Uterus (tissue), 4 donors: Measurements from ENCODE around the gene ASTN2. TPM values are rescaled to one million over a fixed set of nuclear protein-coding genes. Genes with fewer than 3 reads are reported as not detected.

Experiments used
- DNase-seq, 2 donors: peaks; one replicate each; pipeline ENCODE4 v3.0.0-alpha.2; 2019 to 2020
- H3K27ac ChIP-seq, 2 donors: fragments of 200-600 bp; sonication (generic); 1 replicate in 1 of 2; 2 replicates in 1 of 2; pipeline ENCODE4 v1.5.1; 2016 to 2018
- H3K27me3 ChIP-seq, 2 donors: fragments of 200-600 bp; sonication (generic); one replicate each; pipeline ENCODE4 v1.5.1; 2018 to 2019; ENCODE audit warnings: control low read depth in 1 of 2
- H3K36me3 ChIP-seq, 2 donors: fragments of 200-600 bp; sonication (generic); one replicate each; pipeline ENCODE4 v1.5.1; 2019; ENCODE audit warnings: control low read depth in 1 of 2
- H3K4me1 ChIP-seq, 2 donors: fragments of 200-600 bp; sonication (generic); one replicate each; pipeline ENCODE4 v1.5.1; 2018 to 2019; ENCODE audit warnings: control low read depth in 1 of 2
- H3K4me3 ChIP-seq, 2 donors: fragments of 200-600 bp; sonication (generic); 1 replicate in 1 of 2; 2 replicates in 1 of 2; pipeline ENCODE4 v1.5.1; 2018 to 2019; ENCODE audit warnings: mild to moderate bottlenecking in 1 of 2
- H3K9me3 ChIP-seq, 2 donors: fragments of 200-600 bp; sonication (generic); one replicate each; pipeline ENCODE4 v1.5.1; 2019; ENCODE audit warnings: control low read depth in 1 of 2
- POLR2A ChIP-seq, 2 donors: fragments of 450-650 bp; IDR thresholded peaks; one replicate each; pipeline ENCODE4 v1.6.1; 2016; ENCODE audit warnings: antibody characterized with exemption in 2 of 2, mild to moderate bottlenecking in 1 of 2, moderate library complexity in 1 of 2
- intact Hi-C: fragments of 100-400 bp; cut with DNase I; formaldehyde crosslinking; loops from one replicate; pipeline ENCODE4 v1.15.1; 2023; ENCODE audit warnings: low total_unique reads
- total RNA-seq, 4 donors: library from RNA; depleted of rRNA in 3 of 4; stranded (reverse); fragments of >200 nt in 3 of 4; gene quantifications; one replicate each; pipeline versions ENCODE4 v1.1.0 to v1.2.4, GENCODE V29; 2014 to 2023
- TF ChIP-seq, protein P1 (sequence below), 4 experiments: fragments of 200-600 bp in 2 of 4; fragments of 450-650 bp in 2 of 4; sonication (generic) in 2 of 4; IDR thresholded peaks; one replicate each; pipeline ENCODE4 v1.5.1; 2016 to 2019; ENCODE audit warnings: antibody characterized with exemption in 4 of 4, mild to moderate bottlenecking in 2 of 4, moderate library complexity in 1 of 4
- donor health status: DM: yes; HTN: yes; CAD: no.

Gene ASTN2
- total RNA-seq, 4 donors from 2014 or later: 1.8 to 8.6 (median 6.7) TPM

- Histone ChIP-seq H3K9me3 (no peaks in the 10 kb centered on the region), H3K27ac (no peak overlapping the region), H3K4me1 (no peaks in the 10 kb centered on the region), H3K27me3 (no peaks in the 10 kb centered on the region), H3K36me3 (no peaks in the 10 kb centered on the region), H3K4me3 (no peak overlapping the region)
- intact Hi-C loops: no loop called here
- TF ChIP-seq POLR2A (IDR thresholded peaks at IDR 0.05): no peak
- TF ChIP-seq, protein P1, sequence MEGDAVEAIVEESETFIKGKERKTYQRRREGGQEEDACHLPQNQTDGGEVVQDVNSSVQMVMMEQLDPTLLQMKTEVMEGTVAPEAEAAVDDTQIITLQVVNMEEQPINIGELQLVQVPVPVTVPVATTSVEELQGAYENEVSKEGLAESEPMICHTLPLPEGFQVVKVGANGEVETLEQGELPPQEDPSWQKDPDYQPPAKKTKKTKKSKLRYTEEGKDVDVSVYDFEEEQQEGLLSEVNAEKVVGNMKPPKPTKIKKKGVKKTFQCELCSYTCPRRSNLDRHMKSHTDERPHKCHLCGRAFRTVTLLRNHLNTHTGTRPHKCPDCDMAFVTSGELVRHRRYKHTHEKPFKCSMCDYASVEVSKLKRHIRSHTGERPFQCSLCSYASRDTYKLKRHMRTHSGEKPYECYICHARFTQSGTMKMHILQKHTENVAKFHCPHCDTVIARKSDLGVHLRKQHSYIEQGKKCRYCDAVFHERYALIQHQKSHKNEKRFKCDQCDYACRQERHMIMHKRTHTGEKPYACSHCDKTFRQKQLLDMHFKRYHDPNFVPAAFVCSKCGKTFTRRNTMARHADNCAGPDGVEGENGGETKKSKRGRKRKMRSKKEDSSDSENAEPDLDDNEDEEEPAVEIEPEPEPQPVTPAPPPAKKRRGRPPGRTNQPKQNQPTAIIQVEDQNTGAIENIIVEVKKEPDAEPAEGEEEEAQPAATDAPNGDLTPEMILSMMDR (IDR thresholded peaks at IDR 0.05): no peak
- no peak for DNase-seq
These were observed 1021.7 kb downstream of the ASTN2 start for GRCh38 chr9:116393198-116393597.

- Histone ChIP-seq H3K27me3 (no peaks in the 10 kb centered on the region), H3K27ac (no peak overlapping the region), H3K36me3 (no peaks in the 10 kb centered on the region), H3K4me1 (no peaks in the 10 kb centered on the region), H3K4me3 (no peak overlapping the region), H3K9me3 (no peaks in the 10 kb centered on the region)
- intact Hi-C loops: no loop called here
- no peak for DNase-seq
- TF ChIP-seq POLR2A (IDR thresholded peaks at IDR 0.05): no peak
- TF ChIP-seq, protein P1 (IDR thresholded peaks at IDR 0.05): no peak
These were observed 1023.5 kb downstream of the ASTN2 start for GRCh38 chr9:116391306-116391900.

GRCh38 chr9:116390303-116391228, 1024.3 kb downstream of the ASTN2 start:
- no peaks in the 10 kb centered on the region for H3K36me3 ChIP-seq
- DNase-seq: no peak
- intact Hi-C loops: no loop called here
- TF ChIP-seq, protein P1 (IDR thresholded peaks at IDR 0.05): no peak
- no peaks in the 10 kb centered on the region for H3K4me1 ChIP-seq
- H3K4me3 ChIP-seq: no peak overlapping the region
- H3K27me3 ChIP-seq: no peaks in the 10 kb centered on the region
- no peaks in the 10 kb centered on the region for H3K9me3 ChIP-seq
- H3K27ac ChIP-seq: no peak overlapping the region

DNA sequence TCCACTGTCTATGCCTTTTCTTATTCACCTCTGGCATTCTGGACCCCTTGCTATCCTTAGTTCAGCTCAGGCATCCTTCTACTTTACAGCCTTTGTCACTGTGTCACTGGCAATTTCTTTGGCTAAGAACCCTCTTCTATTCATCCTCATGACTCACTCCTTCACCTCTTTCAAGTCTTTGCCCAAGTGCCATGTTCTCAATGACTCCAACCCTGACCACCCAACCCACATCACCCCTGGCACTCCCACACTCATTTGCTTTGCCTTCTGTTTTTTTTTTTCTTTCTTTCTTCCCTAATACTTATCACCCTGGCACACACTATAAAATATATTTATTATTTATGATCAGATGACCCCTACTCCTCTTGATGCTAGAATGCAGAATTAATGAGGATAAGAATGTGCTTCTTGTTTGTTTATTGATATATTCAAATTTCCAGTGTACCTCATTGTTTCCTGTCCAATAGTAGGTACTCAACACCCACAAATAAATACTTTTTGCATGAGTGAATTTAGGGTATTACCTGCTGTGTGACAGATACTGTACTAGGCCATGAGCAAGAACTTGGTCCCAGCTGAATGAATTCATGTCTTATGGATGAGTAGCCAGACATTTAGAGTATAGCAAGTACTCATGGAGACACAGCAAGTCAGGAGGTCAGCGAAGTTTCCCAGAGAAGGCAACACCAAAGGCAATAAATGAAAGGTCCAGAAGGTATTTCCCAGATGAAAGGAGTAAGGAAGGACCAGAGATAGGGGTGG, 1025.1 kb downstream of the ASTN2 start:
- Histone ChIP-seq H3K4me1 (no peaks in the 10 kb centered on the region), H3K36me3 (no peaks in the 10 kb centered on the region), H3K4me3 (no peak overlapping the region), H3K9me3 (no peaks in the 10 kb centered on the region), H3K27me3 (no peaks in the 10 kb centered on the region), H3K27ac (no peak overlapping the region)
- TF ChIP-seq POLR2A (IDR thresholded peaks at IDR 0.05): no peak
- TF ChIP-seq, protein P1 (IDR thresholded peaks at IDR 0.05): no peak
- intact Hi-C loops: no loop called here
- DNase-seq: no peak
